Neural progenitor cell (in vitro differentiated cells): ENCODE data around the gene GRIK2.

Experiments used
- EZH2 ChIP-seq: fragments of 200-600 bp; sonication (generic); IDR thresholded peaks from 2 replicates; pipeline ENCODE4 v1.6.1; 2017; ENCODE audit warnings: antibody characterized with exemption, mild to moderate bottlenecking, moderate library complexity
- TF ChIP-seq, protein P1 (sequence below): fragments of 200-600 bp; sonication (generic); IDR thresholded peaks from 2 replicates; pipeline ENCODE4 v1.5.1; 2017; ENCODE audit warnings: antibody characterized with exemption, mild to moderate bottlenecking

DNA sequence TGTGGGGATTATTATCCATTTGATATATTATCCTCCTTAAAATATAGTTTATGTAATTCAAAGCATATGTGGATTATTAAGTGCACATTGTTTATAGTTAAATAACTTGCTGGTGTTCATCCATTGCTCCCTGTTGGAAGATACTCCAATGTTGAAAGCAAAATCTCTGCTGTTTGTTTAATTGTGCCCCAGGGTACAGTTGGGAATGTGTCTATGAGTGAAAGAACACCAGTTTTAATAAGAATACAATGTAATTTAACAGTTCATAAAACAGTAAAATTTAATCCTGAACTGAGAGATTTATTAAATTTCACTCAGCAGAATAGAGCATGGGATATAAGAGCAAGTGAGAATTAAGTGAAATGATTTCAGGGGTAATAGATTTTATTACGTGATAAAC lies 364.9 kb downstream of the GRIK2 start:
- TF ChIP-seq, protein P1, sequence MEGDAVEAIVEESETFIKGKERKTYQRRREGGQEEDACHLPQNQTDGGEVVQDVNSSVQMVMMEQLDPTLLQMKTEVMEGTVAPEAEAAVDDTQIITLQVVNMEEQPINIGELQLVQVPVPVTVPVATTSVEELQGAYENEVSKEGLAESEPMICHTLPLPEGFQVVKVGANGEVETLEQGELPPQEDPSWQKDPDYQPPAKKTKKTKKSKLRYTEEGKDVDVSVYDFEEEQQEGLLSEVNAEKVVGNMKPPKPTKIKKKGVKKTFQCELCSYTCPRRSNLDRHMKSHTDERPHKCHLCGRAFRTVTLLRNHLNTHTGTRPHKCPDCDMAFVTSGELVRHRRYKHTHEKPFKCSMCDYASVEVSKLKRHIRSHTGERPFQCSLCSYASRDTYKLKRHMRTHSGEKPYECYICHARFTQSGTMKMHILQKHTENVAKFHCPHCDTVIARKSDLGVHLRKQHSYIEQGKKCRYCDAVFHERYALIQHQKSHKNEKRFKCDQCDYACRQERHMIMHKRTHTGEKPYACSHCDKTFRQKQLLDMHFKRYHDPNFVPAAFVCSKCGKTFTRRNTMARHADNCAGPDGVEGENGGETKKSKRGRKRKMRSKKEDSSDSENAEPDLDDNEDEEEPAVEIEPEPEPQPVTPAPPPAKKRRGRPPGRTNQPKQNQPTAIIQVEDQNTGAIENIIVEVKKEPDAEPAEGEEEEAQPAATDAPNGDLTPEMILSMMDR, result no peak
- TF ChIP-seq EZH2, result no peak
